HG03103 (cell line): ENCODE data around the gene KDM5C.

Source experiments
- ATAC-seq: cut with Tn5 transposase; IDR thresholded peaks from one replicate; pipeline ENCODE4 v1.9.1; 2021; ENCODE audit warnings: low read depth; ENCODE audit not compliant: unreplicated experiment

KDM5C gene

DNA sequence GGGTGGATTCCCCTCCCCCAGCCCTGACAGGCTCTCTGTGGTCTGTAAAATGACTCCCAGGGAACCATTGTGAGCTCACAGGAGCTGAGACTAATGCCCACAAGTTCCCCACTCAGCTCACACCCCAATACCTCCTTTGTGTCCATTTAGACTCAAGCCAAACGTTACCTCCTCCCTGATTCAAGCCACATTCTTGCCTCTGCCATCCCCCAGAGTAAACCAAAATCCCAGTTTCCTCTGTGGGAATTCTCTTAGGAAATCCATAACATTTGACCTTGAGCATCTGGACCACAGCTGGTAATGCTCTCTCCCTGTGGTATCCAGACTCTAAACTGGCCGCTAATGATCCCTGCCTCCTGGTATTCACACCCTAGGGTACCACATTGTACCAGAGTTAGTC lies 26.3 kb upstream of the KDM5C start:
- no peak for ATAC-seq

- no peak for ATAC-seq
Measured at GRCh38 chrX:53250556-53250955, 25.5 kb upstream of the KDM5C start.

DNA sequence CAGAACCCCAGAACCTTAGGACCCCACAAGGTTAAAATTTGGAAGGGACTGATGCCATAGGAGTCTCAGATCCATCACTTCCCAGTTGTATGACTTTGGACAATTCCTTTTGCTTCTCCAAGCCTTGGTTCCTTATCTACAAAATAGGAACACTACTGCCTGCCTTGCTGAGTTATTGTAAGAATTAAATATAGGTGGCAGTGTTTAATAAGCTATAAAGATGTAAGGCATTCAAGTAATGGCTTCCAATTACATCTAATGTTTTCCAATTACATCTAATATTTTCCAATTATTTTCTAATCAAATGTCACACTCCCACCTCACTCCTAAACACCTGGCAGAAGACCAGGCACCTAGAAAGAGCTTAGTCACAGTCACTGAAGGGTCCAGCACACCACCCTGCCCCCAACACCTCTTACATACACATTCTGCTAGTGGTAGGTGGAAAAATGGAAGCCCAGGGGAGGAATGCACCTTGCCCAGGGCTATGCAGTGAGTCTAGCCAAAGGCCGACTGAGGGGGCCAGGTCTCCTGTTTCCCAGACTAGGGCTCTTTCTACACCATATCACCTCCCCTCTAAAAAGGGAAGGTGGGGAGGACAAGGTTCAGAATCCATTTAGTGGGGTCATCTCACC lies 24.5 kb upstream of the KDM5C start:
- ATAC-seq, result no peak

DNA sequence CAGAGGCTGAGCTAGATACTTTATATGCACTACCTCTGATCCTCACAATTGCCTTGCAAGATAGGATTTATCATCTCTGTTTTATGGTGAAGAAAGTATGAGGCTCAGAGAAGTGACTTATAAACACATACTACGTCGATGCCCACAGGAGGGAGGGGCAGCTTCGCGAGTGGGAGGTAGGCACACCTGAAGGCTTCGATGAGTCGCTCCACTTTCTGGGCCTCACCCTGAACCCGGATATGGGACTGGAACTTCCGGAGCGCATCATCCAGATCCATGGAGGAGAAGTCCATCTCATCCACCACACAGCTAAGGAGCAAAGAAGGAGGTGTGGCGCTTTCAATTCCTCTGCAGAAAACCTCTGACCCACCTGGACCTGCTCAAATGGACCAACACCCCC lies 22.9 kb upstream of the KDM5C start:
- no peak for ATAC-seq

DNA sequence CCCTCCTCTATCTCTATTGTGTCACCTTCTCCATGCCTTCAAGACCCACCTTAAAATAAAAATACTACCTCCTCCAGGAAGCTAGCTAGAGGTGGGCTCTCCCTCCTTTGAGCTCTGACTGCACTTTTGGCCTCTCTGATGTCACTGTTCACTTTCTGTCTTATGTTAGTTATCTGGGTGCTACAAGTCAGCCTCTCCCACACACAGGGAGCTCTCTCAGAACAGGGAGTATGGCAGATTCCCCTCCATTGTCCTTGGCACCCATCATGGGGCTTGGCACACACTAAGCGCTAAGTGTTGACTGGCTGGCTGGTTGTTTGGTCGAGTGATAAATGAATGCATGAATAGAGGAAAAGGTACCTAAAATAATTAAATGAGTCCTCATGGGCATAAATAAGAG lies 21.2 kb upstream of the KDM5C start:
- no peak for ATAC-seq

DNA sequence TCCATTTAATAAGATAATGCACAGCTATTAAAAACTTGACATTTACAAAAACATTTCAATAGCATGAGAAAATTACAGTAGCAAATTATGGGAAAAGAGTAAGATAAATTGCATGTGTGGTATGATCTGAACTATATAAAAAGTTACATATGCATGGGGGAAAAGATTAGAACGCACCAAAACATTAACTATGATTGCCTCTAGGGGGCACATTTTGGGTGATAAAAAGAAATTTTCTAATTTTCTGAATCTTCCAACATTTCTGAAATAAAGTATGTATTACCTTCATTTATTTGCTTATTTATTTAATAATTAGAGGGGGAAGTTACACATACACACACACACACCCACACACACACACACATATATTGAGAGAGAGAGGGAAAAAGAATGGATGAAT lies 19.6 kb upstream of the KDM5C start:
- ATAC-seq, result no peak

GRCh38 chrX:53242310-53242709 lies 17.3 kb upstream of the KDM5C start:
- ATAC-seq, result no peak

- ATAC-seq, result no peak
Measured at GRCh38 chrX:53241558-53241957, 16.6 kb upstream of the KDM5C start.

- no peak for ATAC-seq
Measured at GRCh38 chrX:53239474-53239873, 14.5 kb upstream of the KDM5C start.

- ATAC-seq, result no peak
Measured at GRCh38 chrX:53237056-53237455, 12.0 kb upstream of the KDM5C start.

GRCh38 chrX:53236025-53236679 lies 11.1 kb upstream of the KDM5C start:
- no peak for ATAC-seq

GRCh38 chrX:53235566-53235965 lies 10.6 kb upstream of the KDM5C start:
- no peak for ATAC-seq

DNA sequence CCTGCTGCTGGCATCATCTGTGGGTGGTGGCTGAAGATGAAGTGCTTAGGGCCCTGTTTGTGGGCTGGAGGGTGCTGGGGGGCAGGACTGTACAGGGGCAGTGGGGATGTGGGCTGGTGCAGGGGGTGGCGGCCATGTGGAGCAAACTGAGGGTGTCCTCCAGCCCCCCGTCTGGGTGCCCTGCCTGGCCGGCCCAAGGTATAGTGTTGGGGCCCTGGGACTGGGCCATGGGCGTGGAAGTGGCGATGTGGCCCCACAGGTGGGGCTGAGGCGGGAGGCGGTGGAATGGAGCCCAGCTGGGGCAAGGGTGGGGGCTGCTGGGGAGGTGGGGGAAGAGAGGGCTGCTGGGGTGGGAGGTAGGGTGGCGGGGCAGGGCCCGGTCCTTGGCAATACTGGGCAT lies 9.5 kb upstream of the KDM5C start:
- no peak for ATAC-seq

DNA sequence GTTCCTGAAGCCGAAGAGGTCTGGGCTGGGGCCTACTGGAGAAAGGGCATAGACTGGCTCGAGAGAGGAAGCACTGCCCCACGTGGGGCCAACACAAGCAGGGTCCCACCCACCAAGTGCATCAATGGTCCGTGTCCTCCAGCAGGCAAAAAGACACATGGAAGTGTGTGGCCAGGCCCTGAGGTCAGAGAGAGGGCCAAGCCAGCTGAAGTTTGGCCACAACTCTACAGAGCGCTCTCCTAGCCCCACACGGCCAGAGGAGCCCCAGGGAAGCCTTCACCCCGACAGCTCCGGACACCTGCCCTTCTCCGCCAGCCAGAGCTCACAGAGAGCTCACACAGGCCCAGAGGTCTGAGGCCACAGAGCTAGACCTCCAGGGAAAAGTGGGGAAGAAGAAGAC lies 8.5 kb upstream of the KDM5C start:
- no peak for ATAC-seq

DNA sequence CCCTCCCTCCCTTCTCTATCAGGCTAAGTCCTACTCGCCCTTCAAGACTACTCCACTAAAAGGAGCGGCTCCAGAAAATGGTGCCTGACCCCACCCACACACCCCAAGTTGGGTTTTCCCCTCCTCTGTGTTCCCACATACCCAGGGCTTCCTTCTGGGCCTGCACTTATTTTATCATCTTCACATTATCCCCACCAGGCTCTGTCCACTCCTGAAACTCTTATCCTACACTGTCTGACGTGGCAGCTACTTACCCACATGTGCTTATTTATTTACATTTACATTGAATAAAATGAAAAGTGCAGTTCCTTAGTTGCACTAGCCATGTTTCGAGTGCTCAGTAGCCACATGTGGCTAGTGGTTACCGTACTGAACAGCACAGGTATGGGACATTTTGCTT lies 5.1 kb upstream of the KDM5C start:
- no peak for ATAC-seq

DNA sequence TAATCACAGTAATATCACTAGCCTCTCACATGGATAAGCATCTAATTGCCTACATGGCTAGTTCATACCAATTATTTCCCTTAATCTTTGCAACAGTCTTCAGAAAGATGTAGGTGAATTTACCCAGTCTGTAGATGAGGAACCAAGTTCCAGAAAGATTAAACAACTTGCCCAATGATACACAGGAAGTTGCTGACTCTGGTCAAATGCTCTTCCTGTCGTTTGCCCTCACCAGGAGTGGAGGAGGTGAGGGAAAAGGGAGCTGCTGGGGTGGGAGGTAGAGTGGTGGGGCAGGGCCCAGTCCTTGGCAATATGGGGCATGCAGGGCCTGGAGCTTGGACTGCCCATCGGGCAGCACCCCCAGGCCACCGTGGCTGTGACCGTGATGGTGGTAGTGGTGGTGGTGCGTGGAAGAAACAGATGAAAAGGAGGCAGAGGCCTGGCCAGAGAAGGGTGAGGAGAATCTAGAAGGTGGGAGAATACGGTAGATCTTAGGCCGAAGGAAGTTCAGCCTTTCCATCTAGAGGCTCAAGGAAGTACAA lies 2.3 kb upstream of the KDM5C start:
- ATAC-seq, result no peak

DNA sequence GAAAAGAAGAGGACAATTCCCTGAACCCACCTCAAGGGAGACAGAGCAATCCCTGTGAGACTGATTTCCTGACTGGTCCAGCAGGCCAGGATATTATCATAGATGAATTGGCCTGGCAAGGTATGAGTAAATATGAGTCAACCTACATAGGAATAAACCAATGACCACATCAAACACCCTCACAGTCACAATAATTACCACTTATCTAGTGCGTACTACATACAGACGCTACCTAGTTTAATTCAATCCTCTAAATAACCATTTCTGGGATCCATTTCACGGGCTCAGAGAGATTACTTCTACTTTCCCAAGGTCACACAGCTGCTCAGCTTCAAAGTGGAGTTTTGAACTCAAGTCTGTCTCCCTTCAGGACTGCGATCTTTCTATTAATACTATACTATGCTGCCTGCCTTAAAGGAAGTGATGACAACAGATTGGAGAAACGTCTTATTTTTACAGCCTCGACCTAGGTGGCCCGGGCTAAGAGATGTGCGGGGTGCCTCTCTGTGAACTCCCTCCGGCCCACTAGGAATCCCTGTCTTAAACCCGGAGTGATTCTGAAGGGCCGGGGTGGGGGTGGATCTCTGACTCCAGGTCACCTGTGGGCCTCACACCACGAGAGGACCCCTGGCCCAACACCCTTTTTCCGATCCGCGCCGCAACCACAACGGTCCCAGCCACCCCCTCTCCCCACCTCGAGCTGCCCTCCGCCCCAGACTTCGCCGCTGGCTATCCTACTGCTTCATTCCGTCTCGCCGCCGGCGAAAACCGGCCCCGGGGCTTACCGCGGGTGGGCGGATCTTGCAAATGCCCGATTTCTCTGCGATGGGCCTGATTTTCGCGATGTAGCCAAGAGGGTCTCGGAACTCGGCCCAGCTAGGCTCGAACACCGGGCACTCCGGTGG lies 800 bp downstream of the KDM5C start:
- no peak for ATAC-seq

DNA sequence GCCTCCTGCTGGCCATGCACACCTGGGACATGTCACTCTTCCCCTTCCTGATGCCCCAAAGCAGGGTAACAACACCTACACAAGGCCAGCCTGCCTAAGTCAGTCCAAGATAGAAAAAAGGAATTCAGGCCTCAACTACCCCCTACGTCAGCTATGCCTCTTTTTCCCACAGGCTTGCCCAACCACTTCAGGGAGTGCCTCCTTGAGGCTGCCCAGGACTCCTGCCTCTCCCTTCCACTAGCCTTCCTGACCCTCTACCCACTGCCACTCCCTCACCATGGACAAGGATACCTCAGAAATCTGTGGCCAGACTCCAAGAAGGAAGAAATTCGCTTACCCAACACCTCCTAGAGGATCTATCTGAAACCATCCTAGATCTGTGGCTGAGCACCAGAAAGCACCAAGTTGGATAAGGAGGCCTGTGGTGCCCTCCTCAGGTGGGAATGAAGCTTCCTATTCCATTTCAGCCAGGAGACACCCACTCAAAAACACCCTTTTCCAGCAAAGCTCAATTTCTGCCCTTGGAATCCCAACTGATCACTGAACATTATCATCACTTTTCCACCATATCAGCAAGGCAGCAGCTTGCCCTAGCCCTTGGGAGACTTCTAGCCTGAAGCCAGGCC lies 1.8 kb downstream of the KDM5C start:
- ATAC-seq, result no peak

- no peak for ATAC-seq
Measured at GRCh38 chrX:53211391-53211978, 13.5 kb downstream of the KDM5C start.

DNA sequence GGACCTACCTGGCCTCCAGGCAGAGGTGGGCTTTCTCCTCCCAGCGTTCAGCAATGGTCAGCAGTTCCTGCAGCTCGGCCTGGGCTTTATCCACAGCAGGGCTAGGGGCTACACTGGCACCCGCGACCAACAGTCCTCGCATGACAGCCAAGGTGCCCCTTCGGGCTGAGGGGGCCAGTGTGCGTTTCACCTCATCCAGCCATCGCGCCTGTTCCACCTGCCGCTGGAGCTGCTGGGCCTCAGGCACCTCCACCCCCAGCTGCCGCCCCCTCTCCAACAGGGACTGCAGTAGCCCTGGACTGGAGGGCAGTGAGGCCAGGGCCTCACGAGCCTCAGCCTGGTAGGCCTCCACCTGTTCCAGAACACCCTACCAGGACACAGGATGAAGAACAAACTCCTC lies 28.3 kb downstream of the KDM5C start:
- ATAC-seq, result no peak

GRCh38 chrX:53195401-53195800 lies 29.6 kb downstream of the KDM5C start:
- no peak for ATAC-seq
